NB4 (cell line): ENCODE measurements around the gene TGFBR3L.

Experiments used
- MYC ChIP-seq: IDR thresholded peaks from 2 replicates; pipeline ENCODE4 v1.6.1; 2011; ENCODE audit warnings: low read depth, low read length
- POLR2A ChIP-seq: IDR thresholded peaks from 2 replicates; pipeline ENCODE4 v1.6.1; 2011; ENCODE audit warnings: mild to moderate bottlenecking; ENCODE audit not compliant: insufficient read length; ENCODE audit errors: extremely low read depth
- TF ChIP-seq, protein P1 (sequence below): IDR thresholded peaks from one replicate; pipeline ENCODE4 v1.5.1; 2012; ENCODE audit warnings: low read depth, low read length
- TF ChIP-seq, protein P2 (sequence below): IDR thresholded peaks from 2 replicates; pipeline ENCODE4 v1.6.1; 2011; ENCODE audit warnings: low read depth, low read length

DNA sequence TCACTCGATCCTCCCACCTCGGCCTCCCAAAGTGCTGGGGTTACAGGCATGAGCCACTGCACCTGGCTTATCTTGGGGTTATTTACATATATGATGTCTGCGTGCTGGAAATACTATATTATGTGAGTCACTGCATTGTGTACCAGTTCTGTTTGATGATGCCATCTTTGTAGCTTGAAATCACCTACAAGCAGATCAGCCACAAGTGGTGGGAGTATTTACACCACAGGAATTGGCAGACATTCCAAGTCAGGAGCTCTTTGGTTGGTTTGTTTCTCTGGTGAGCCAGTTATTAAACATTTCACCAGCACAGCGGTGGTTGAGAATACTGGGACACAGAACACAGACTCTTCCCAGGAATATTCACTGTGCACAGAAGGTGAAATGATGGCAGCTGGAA is 33.3 kb downstream of the TGFBR3L start:
- TF ChIP-seq POLR2A, result no peak
- TF ChIP-seq, protein P1, sequence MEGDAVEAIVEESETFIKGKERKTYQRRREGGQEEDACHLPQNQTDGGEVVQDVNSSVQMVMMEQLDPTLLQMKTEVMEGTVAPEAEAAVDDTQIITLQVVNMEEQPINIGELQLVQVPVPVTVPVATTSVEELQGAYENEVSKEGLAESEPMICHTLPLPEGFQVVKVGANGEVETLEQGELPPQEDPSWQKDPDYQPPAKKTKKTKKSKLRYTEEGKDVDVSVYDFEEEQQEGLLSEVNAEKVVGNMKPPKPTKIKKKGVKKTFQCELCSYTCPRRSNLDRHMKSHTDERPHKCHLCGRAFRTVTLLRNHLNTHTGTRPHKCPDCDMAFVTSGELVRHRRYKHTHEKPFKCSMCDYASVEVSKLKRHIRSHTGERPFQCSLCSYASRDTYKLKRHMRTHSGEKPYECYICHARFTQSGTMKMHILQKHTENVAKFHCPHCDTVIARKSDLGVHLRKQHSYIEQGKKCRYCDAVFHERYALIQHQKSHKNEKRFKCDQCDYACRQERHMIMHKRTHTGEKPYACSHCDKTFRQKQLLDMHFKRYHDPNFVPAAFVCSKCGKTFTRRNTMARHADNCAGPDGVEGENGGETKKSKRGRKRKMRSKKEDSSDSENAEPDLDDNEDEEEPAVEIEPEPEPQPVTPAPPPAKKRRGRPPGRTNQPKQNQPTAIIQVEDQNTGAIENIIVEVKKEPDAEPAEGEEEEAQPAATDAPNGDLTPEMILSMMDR, result no peak
- no peak for TF ChIP-seq MYC
- TF ChIP-seq, protein P2, sequence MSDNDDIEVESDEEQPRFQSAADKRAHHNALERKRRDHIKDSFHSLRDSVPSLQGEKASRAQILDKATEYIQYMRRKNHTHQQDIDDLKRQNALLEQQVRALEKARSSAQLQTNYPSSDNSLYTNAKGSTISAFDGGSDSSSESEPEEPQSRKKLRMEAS, result no peak
